GM12878 (cell line): ENCODE results near the gene LIMS1. TPM values are rescaled to one million over a fixed set of nuclear protein-coding genes. Genes with fewer than 3 reads are reported as not detected.

Experiments
- ATAC-seq: fragments of 200-7000 bp; cut with Tn5 transposase; 3 replicates; pipeline ENCODE4 v1.9.1; 2020; ENCODE audit warnings: mild to moderate bottlenecking, moderate library complexity
- BruUV-seq: library from RNA; stranded (reverse); fragments of 400-500 nt; replicated peaks from 2 replicates; lab custom pipeline; 2021; lab: Mats Ljungman, UMichigan
- CTCF ChIA-PET: fragments of 300-600 bp; sonication (Branson Sonifier 250); formaldehyde crosslinking; extraction: SDS; loops from one replicate; lab custom pipeline; 2021; ENCODE audit warnings: inconsistent platforms; lab: Yijun Ruan, JAX
- POLR2A ChIA-PET: fragments of 350-600 bp; formaldehyde crosslinking; extraction: SDS; loops from one replicate; lab custom pipeline; 2021; ENCODE audit warnings: inconsistent platforms; lab: Charles Lee
- RAD21 ChIA-PET: fragments of 300-600 bp; sonication (Branson Sonifier 250); formaldehyde crosslinking; loops from one replicate; lab custom pipeline; 2023; ENCODE audit warnings: antibody characterized with exemption; ENCODE audit not compliant: unreplicated experiment; lab: Charles Lee
- SMC1A ChIA-PET: fragments of 300-600 bp; sonication (Branson Sonifier 250); formaldehyde crosslinking; loops from one replicate; lab custom pipeline; 2023; ENCODE audit not compliant: unreplicated experiment, uncharacterized antibody; lab: Charles Lee
- DNase-seq: peaks from one replicate; pipeline ENCODE4 v3.0.0-alpha.2; 2011; ENCODE audit warnings: low read depth, low spot score
- FAIRE-seq: peaks from 3 replicates; lab custom pipeline; 2011; peaks lifted over from hg19 to GRCh38; lab: Jason Lieb, UNC
- H2AFZ ChIP-seq: 2 replicates; pipeline ENCODE4 v1.6.0; 2011; ENCODE audit warnings: low read depth, low read length, control low read depth; ENCODE audit not compliant: control insufficient read depth
- H3K27ac ChIP-seq: 2 replicates; pipeline ENCODE4 v1.5.1; 2011; ENCODE audit warnings: control low read depth; ENCODE audit not compliant: control insufficient read depth, insufficient read depth
- H3K27me3 ChIP-seq, 2 experiments: replicated peaks in 1 of 2; 2 replicates each; pipeline versions ENCODE4 v1.6.0 to v1.6.1; 2011; ENCODE audit warnings: low read length in 1 of 2; ENCODE audit not compliant: control insufficient read depth in 2 of 2, insufficient read depth in 2 of 2
- H3K36me3 ChIP-seq, 2 experiments: 2 replicates each; pipeline ENCODE4 v1.5.1; 2011; ENCODE audit warnings: low read length in 1 of 2; ENCODE audit not compliant: control insufficient read depth in 2 of 2, insufficient read depth in 2 of 2
- H3K4me1 ChIP-seq: 2 replicates; pipeline ENCODE4 v1.6.1; 2011; ENCODE audit warnings: mild to moderate bottlenecking, low read length, moderate library complexity, mixed read lengths; ENCODE audit not compliant: control insufficient read depth, insufficient read depth
- H3K4me2 ChIP-seq: 2 replicates; pipeline ENCODE4 v1.6.0; 2011; ENCODE audit warnings: control low read depth; ENCODE audit not compliant: control insufficient read depth, insufficient read depth
- H3K4me3 ChIP-seq: fragments of 200-600 bp; sonication (generic); 2 replicates; pipeline ENCODE4 v1.5.1; 2016
- H3K79me2 ChIP-seq: 2 replicates; pipeline ENCODE4 v1.6.0; 2011; ENCODE audit warnings: low read length; ENCODE audit not compliant: control insufficient read depth, insufficient read depth
- H3K9ac ChIP-seq: 2 replicates; pipeline ENCODE4 v1.8.0; 2011; ENCODE audit warnings: low read length, control low read depth, mixed read lengths; ENCODE audit not compliant: control insufficient read depth, insufficient read depth
- H3K9me3 ChIP-seq: replicated peaks from 3 replicates; pipeline ENCODE4 v1.5.1; 2011; ENCODE audit warnings: mild to moderate bottlenecking, low read length; ENCODE audit not compliant: control insufficient read depth, insufficient read depth
- H4K20me1 ChIP-seq: 2 replicates; pipeline ENCODE4 v1.6.0; 2011; ENCODE audit not compliant: control insufficient read depth, insufficient read depth
- ATF2 ChIP-seq: IDR thresholded peaks from 2 replicates; pipeline ENCODE4 v1.6.1; 2012; ENCODE audit warnings: low read length, inconsistent platforms
- BACH1 ChIP-seq: fragments of 450-650 bp; IDR thresholded peaks from 2 replicates; pipeline ENCODE4 v1.6.1; 2017; ENCODE audit warnings: mild to moderate bottlenecking, borderline replicate concordance
- BMI1 ChIP-seq: fragments of 450-650 bp; IDR thresholded peaks from 2 replicates; pipeline ENCODE4 v1.6.1; 2016; ENCODE audit warnings: mild to moderate bottlenecking, moderate library complexity, borderline replicate concordance
- CREB1 ChIP-seq: IDR thresholded peaks from 2 replicates; pipeline ENCODE4 v1.6.1; 2012; ENCODE audit warnings: low read depth, mild to moderate bottlenecking, inconsistent platforms
- HCFC1 ChIP-seq: fragments of 150-350 bp; IDR thresholded peaks from 2 replicates; pipeline ENCODE4 v1.6.1; 2014; ENCODE audit warnings: low read length
- KLF5 ChIP-seq: fragments of 450-650 bp; IDR thresholded peaks from 2 replicates; pipeline ENCODE4 v1.6.1; 2014; ENCODE audit warnings: mild to moderate bottlenecking; ENCODE audit not compliant: partially characterized antibody
- MTA2 ChIP-seq: fragments of 450-650 bp; IDR thresholded peaks from 2 replicates; pipeline ENCODE4 v1.6.1; 2016; ENCODE audit warnings: low read depth, mild to moderate bottlenecking, moderate library complexity
- MXI1 ChIP-seq: fragments of 150-350 bp; IDR thresholded peaks from 2 replicates; pipeline ENCODE4 v1.6.1; 2011; ENCODE audit warnings: low read depth, mild to moderate bottlenecking, inconsistent platforms, low read length, improper control_type of control experiment
- MYC ChIP-seq: IDR thresholded peaks from 2 replicates; pipeline ENCODE4 v1.6.1; 2011; ENCODE audit warnings: mild to moderate bottlenecking, low read length, moderate library complexity, inconsistent platforms; ENCODE audit not compliant: insufficient read depth, insufficient replicate concordance, insufficient read length, severe bottlenecking
- NKRF ChIP-seq: fragments of 450-650 bp; conservative IDR thresholded peaks from 2 replicates; pipeline ENCODE4 v1.6.1; 2017; ENCODE audit warnings: mild to moderate bottlenecking, moderate library complexity
- POLR2A ChIP-seq: IDR thresholded peaks from 2 replicates; pipeline ENCODE4 v1.6.1; 2011; ENCODE audit warnings: low read depth, mild to moderate bottlenecking, low read length
- RFX5 ChIP-seq: IDR thresholded peaks from 2 replicates; pipeline ENCODE4 v1.6.1; 2011; ENCODE audit warnings: low read depth, low read length, improper control_type of control experiment
- RUNX3 ChIP-seq: IDR thresholded peaks from 2 replicates; pipeline ENCODE4 v1.6.1; 2012; ENCODE audit warnings: low read length, inconsistent platforms
- ZNF274 ChIP-seq: IDR thresholded peaks from one replicate; pipeline ENCODE4 v1.8.0; 2011; ENCODE audit not compliant: insufficient read length, insufficient read depth
- ZNF384 ChIP-seq: IDR thresholded peaks from 2 replicates; pipeline ENCODE4 v1.6.1; 2012; ENCODE audit warnings: low read depth, mild to moderate bottlenecking, low read length, improper control_type of control experiment, borderline replicate concordance
- WGBS: methylation state at CpG from one replicate; pipeline ENCODE4 v1.1.6; 2016; ENCODE audit warnings: low lambda C conversion rate; ENCODE audit not compliant: insufficient replicate concordance, insufficient coverage; ENCODE audit errors: missing lambda C conversion rate; 5-methylcytosine and 5-hydroxymethylcytosine counted together
- in situ Hi-C: fragments of 300-500 bp; cut with MboI; formaldehyde crosslinking; loops from 9 replicates; pipeline ENCODE4 v1.14.3; 2018; ENCODE audit warnings: mixed read lengths
- intact Hi-C: fragments of 100-400 bp; cut with micrococcal nuclease; formaldehyde crosslinking; loops from one replicate; pipeline ENCODE4 v1.14.2; 2022; ENCODE audit not compliant: unreplicated experiment
- polyA plus RNA-seq, 11 experiments: library from polyadenylated mRNA; depleted of rRNA in 4 of 11; unstranded in 6 of 11; stranded (reverse) in 5 of 11; fragments of >200 nt; fragmentation: Nextera tagmentation in 4 of 11; fragmentation: Illumina TruSeq in 1 of 11; extraction: Ambion mirVana in 4 of 11; extraction: Trizol in 1 of 11; gene quantifications; 1 replicate in 1 of 11; 2 replicates in 10 of 11; pipeline versions ENCODE4 v1.2.1 to v1.2.3, GENCODE V29; 2011 to 2016; ENCODE audit warnings: inconsistent platforms in 2 of 11, missing spikeins in 2 of 11, low read depth in 1 of 11
- total RNA-seq, 4 experiments: library from RNA; depleted of rRNA in 3 of 4; stranded (reverse); fragments of >200 nt in 3 of 4; fragmentation: Illumina TruSeq in 1 of 4; extraction: Trizol in 1 of 4; gene quantifications; 2 replicates each; pipeline versions ENCODE4 v1.2.1 to v1.2.3, GENCODE V29; 2013 to 2021

Gene LIMS1
- total and polyA plus RNA-seq, 10 of the 15 experiments (the other 5 are each of a cell fraction or from before 2014, with no cell fraction given), result 15.7 to 98.1 (median 43.9) TPM

- no peak overlapping the region for H3K9ac ChIP-seq
- H3K79me2 ChIP-seq, result peaks cover 15% of the 10 kb centered on the region
- no peak overlapping the region for H3K4me3 ChIP-seq
- H3K4me2 ChIP-seq, result no peak overlapping the region
- ChIA-PET POLR2A (no interaction called here), RAD21 (no interaction called here), CTCF (no interaction called here), SMC1A (interaction anchor here (0.7 kb wide), 1 partner anchor 8 kb away, joined by 3 read pairs; no protein-coding TSS in a partner anchor)
- H2AFZ ChIP-seq, result no peak overlapping the region
- no peaks in the 10 kb centered on the region for H3K27me3 ChIP-seq
- DNase-seq, result no peak
- no peak for TF ChIP-seq MTA2
- TF ChIP-seq BACH1, result no peak
- H3K27ac ChIP-seq, result no peak overlapping the region
- H4K20me1 ChIP-seq, result no peaks in the 10 kb centered on the region
- WGBS, result 100% methylated on average over 2 of the region's 2 CpGs
- no peak for FAIRE-seq
- ATAC-seq, result no peak
- intact Hi-C loops, result no loop called here
- H3K9me3 ChIP-seq, result no peaks in the 10 kb centered on the region
- in situ Hi-C loops, result no loop called here
- no peaks in the 10 kb centered on the region for H3K4me1 ChIP-seq
- H3K36me3 ChIP-seq, result no peaks in the 10 kb centered on the region
- no TSS peak for BruUV-seq
Measured at GRCh38 chr2:108552566-108552965, 18.3 kb downstream of the LIMS1 start.

GRCh38 chr2:108553209-108553919 lies 19.1 kb downstream of the LIMS1 start:
- CTCF ChIA-PET, result no interaction called here
- ATAC-seq (no peak), FAIRE-seq (no peak), DNase-seq (no peak)
- intact Hi-C loops (no loop called here), in situ Hi-C loops (no loop called here)
- Histone ChIP-seq H3K36me3 (no peaks in the 10 kb centered on the region), H3K4me3 (no peak overlapping the region), H4K20me1 (no peaks in the 10 kb centered on the region), H3K79me2 (peaks cover 15% of the 10 kb centered on the region), H2AFZ (no peak overlapping the region), H3K4me2 (no peak overlapping the region), H3K27ac (no peak overlapping the region), H3K9ac (no peak overlapping the region), H3K9me3 (no peaks in the 10 kb centered on the region), H3K27me3 (no peaks in the 10 kb centered on the region), H3K4me1 (no peaks in the 10 kb centered on the region)
- 96% methylated on average over 7 of the region's 7 CpGs for WGBS
- SMC1A ChIA-PET, result interaction anchor here (0.9 to 1.8 kb wide), 3 partner anchors 11 to 22 kb away, joined by 3 to 6 read pairs (median 6); no protein-coding TSS in a partner anchor
- BruUV-seq, result no TSS peak
- RAD21 ChIA-PET, result no interaction called here
- POLR2A ChIA-PET, result interaction anchor here (2.3 kb wide), 1 partner anchor 12 kb away, joined by 7 read pairs; no protein-coding TSS in a partner anchor
- TF ChIP-seq HCFC1 (no peak), NKRF (no peak), CREB1 (no peak), ZNF274 (no peak), BMI1 (no peak), MXI1 (no peak), RFX5 (no peak), BACH1 (no peak), ZNF384 (no peak), POLR2A (no peak), ATF2 (no peak), MYC (no peak), KLF5 (no peak), RUNX3 (no peak)
